Measurements from ENCODE around the gene IRF6. TPM values are rescaled to one million over a fixed set of nuclear protein-coding genes. Genes with fewer than 3 reads are reported as not detected.

Gene IRF6
- total RNA-seq, 2 experiments from 2014 or later: 1.2 TPM

DNA sequence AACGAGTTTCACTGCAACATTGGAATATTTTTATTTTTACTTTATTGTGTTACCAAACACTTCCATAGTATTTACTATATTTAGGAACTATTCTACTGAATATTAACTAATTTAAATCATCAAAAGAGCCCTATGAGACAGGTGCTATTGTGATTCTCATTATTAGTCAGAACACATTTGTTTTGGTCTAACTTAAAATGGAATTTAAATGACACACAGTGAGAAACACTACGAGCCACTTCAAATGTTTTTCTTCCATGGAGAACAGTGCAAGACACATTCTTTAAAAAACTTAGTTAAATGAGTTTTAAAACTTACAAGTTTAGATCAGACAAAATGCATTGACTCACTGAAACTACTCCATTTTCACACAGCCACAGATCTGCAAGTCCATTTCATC, 56.7 kb downstream of the IRF6 start:
- H3K27ac Mint-ChIP-seq: peak overlapping the region; percentile 94
- H3K4me3 Mint-ChIP-seq: peak overlapping the region; percentile 42
- H3K9me3 Mint-ChIP-seq: no peaks in the 10 kb centered on the region

DNA sequence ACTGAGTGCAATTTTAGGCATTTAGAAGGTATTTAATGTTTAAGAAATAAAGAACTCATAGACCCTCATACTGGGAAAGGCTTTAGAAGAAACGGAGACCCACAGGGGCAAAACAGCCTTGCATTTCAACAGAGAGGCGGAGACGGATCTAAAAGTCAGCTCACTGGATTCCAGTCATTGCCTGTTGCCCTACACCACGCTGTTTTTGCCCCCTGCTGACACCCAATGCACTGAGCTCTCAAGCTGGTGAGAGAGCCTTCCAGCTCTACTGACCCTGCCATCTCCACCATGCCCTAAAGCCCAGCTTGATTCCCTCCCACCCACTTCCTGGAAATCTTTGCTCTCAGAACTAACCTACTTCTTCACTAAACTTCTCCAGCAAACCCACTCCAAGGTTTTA, 57.3 kb downstream of the IRF6 start:
- intact Hi-C loops (cut with micrococcal nuclease): loop anchor here (2.0 to 10.0 kb wide), 4 partner anchors 41 to 180 kb away; no protein-coding TSS in a partner anchor
- TF ChIP-seq, protein P1, sequence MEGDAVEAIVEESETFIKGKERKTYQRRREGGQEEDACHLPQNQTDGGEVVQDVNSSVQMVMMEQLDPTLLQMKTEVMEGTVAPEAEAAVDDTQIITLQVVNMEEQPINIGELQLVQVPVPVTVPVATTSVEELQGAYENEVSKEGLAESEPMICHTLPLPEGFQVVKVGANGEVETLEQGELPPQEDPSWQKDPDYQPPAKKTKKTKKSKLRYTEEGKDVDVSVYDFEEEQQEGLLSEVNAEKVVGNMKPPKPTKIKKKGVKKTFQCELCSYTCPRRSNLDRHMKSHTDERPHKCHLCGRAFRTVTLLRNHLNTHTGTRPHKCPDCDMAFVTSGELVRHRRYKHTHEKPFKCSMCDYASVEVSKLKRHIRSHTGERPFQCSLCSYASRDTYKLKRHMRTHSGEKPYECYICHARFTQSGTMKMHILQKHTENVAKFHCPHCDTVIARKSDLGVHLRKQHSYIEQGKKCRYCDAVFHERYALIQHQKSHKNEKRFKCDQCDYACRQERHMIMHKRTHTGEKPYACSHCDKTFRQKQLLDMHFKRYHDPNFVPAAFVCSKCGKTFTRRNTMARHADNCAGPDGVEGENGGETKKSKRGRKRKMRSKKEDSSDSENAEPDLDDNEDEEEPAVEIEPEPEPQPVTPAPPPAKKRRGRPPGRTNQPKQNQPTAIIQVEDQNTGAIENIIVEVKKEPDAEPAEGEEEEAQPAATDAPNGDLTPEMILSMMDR (IDR thresholded peaks at IDR 0.05): no peak
- POLR2A ChIA-PET: interaction anchor here (1.1 to 13.2 kb wide), 10 partner anchors 8 to 75 kb away, joined by 3 to 242 read pairs (median 4); partner anchors contain the start of genes C1orf74 and G0S2
- Mint-ChIP-seq H3K36me3 (ENCODE audit: low read depth) (no peaks in the 10 kb centered on the region), H3K4me3 (peak overlapping the region; percentile 53), H3K27ac (peak overlapping the region; percentile 95), H3K4me1 (ENCODE audit: low read depth) (peaks cover 68% of the 10 kb centered on the region), H3K9me3 (no peaks in the 10 kb centered on the region), H3K27me3 (no peaks in the 10 kb centered on the region)
- CTCF ChIA-PET: interaction anchor here (0.7 to 4.4 kb wide), 45 partner anchors 8 to 184 kb away, joined by 3 to 42 read pairs (median 6); partner anchors contain the start of genes C1orf74, CAMK1G, G0S2 and TRAF3IP3
- DNase-seq: peak; percentile 42
- ATAC-seq: no peak

More for the DNA sequence above, 56.7 kb downstream of the IRF6 start:
- H3K36me3 Mint-ChIP-seq (ENCODE audit: low read depth): no peaks in the 10 kb centered on the region
- H3K27me3 Mint-ChIP-seq: no peaks in the 10 kb centered on the region
- H3K4me1 Mint-ChIP-seq (ENCODE audit: low read depth): peaks cover 74% of the 10 kb centered on the region
- TF ChIP-seq, protein P1 (IDR thresholded peaks at IDR 0.05): no peak
- no peak for DNase-seq
- intact Hi-C loops (cut with micrococcal nuclease): loop anchor here (2.0 to 10.0 kb wide), 4 partner anchors 42 to 180 kb away; no protein-coding TSS in a partner anchor
- CTCF ChIA-PET: interaction anchor here (0.8 to 4.4 kb wide), 31 partner anchors 8 to 182 kb away, joined by 3 to 42 read pairs (median 8); partner anchors contain the start of genes C1orf74, CAMK1G, G0S2 and TRAF3IP3
- no peak for ATAC-seq
- POLR2A ChIA-PET: interaction anchor here (0.9 to 13.2 kb wide), 8 partner anchors 11 to 75 kb away, joined by 3 to 242 read pairs (median 6); partner anchors contain the start of gene G0S2

DNA sequence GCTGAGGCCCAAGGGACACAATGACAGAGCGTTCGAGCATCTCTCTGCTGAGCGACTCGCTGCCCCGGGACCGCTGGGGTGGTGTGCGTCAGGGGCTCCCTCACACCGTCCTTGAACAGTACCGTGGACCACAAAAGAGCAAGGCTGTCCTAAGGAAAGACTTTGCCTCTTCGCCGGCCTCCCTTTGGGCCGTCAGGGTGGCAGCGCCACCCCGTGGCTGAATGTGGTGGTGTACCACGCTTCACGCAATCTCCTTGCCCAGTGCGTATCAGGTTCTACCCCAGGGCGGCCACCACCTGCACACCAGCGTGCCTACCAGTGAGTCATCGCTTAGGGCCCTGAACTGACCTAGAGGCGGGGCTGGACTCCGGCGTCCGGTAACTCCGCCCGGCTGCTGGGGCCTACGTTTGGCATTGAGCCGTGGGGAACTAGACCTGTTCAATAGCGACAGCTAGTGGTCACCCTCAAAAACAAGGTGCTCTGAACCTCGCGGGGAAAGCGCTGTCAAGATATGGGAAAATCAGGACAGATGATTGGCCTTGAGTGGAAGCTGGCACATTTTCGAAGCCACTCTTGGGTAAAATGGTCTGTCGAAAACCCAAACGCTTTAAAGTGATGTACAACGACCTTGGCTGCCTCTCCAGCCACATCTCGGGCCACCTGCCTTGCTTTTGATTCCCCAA, 58.2 kb downstream of the IRF6 start:
- TF ChIP-seq, protein P1 (IDR thresholded peaks at IDR 0.05): peak; percentile 97
- Mint-ChIP-seq H3K4me1 (ENCODE audit: low read depth) (peaks cover 64% of the 10 kb centered on the region), H3K27ac (peak overlapping the region; percentile 95), H3K27me3 (no peaks in the 10 kb centered on the region), H3K9me3 (no peaks in the 10 kb centered on the region), H3K36me3 (ENCODE audit: low read depth) (no peaks in the 10 kb centered on the region), H3K4me3 (peak overlapping the region; percentile 53)
- ChIA-PET CTCF (interaction anchor here (0.6 to 4.4 kb wide), 46 partner anchors 9 to 183 kb away, joined by 3 to 42 read pairs (median 6); partner anchors contain the start of genes C1orf74, CAMK1G, G0S2 and TRAF3IP3), POLR2A (interaction anchor here (1.1 to 13.2 kb wide), 6 partner anchors 9 to 74 kb away, joined by 3 to 242 read pairs (median 4); partner anchors contain the start of genes C1orf74 and G0S2)
- peak; percentile 79 for ATAC-seq
- DNase-seq: peak; percentile 95
- intact Hi-C loops (cut with micrococcal nuclease): loop anchor here (2.0 to 10.0 kb wide), 5 partner anchors 40 to 179 kb away; no protein-coding TSS in a partner anchor

DNA sequence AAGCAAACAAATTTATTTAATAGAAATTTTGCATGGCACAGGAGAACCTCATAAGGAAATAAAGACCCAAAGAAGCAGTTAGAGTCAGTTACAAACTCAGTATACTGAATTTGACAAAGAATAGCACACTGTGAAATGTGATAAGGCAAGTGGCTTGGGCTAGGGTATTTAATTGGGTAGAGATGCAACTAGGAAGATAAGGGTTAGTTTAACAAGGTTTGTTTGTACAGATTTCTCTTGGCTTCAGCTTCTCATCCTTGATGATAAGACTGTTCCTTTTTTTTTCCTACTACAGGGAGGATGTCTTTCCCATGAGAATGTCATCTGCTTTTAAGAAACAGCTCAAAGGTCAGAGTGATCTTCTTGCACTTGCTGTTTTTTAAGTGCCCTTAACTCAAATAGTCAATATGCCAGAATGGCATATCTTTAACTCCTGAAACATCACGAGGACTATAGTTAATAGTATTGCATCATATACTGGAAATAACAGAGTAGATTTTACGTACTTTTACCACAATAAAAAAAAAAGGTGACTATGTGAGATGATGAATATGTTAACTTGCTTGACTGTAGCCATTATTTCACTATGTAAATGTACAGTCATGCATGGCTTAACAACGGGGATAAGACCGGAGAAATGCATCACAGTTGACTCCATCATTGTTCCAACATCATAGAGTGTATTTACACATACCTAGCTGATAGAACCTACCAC, 59.3 kb downstream of the IRF6 start:
- H3K4me3 Mint-ChIP-seq: no peak overlapping the region
- H3K4me1 Mint-ChIP-seq (ENCODE audit: low read depth): peaks cover 62% of the 10 kb centered on the region
- ATAC-seq (no peak), DNase-seq (no peak)
- no peaks in the 10 kb centered on the region for H3K27me3 Mint-ChIP-seq
- POLR2A ChIA-PET: no interaction called here
- CTCF ChIA-PET: interaction anchor here (0.8 to 4.4 kb wide), 10 partner anchors 9 to 180 kb away, joined by 3 to 20 read pairs (median 4); partner anchors contain the start of gene TRAF3IP3
- H3K9me3 Mint-ChIP-seq: no peaks in the 10 kb centered on the region
- TF ChIP-seq, protein P1 (IDR thresholded peaks at IDR 0.05): no peak
- intact Hi-C loops (cut with micrococcal nuclease): loop anchor here (2.0 to 10.0 kb wide), 4 partner anchors 39 to 170 kb away; no protein-coding TSS in a partner anchor
- peaks cover 1% of the 10 kb centered on the region for H3K36me3 Mint-ChIP-seq (ENCODE audit: low read depth)
- H3K27ac Mint-ChIP-seq: peak overlapping the region; percentile 36

Data from activated CD8-positive, alpha-beta T cell treated with anti-CD3 and anti-CD28 coated beads for 36 hours (primary cell).